Pancreas (tissue), 10 donors: ENCODE measurements around the gene CAMSAP1. TPM values are rescaled to one million over a fixed set of nuclear protein-coding genes. Genes with fewer than 3 reads are reported as not detected.

Experiments
- ATAC-seq, 4 donors: fragments of 200-7000 bp; cut with Tn5 transposase; one replicate each; pipeline versions ENCODE4 v1.8.0 to v1.9.1; 2020; ENCODE audit warnings: mild to moderate bottlenecking in 4 of 4, moderate library complexity in 4 of 4
- DNase-seq, 6 donors: peaks; one replicate each; pipeline ENCODE4 v3.0.0-alpha.2; 2020
- FAIRE-seq: peaks from 2 replicates; lab custom pipeline; 2012; peaks lifted over from hg19 to GRCh38; lab: Jason Lieb, UNC
- H3K27ac ChIP-seq, 4 donors: fragments of 200-600 bp; sonication (generic); 1 replicate in 3 of 4; 2 replicates in 1 of 4; pipeline versions ENCODE4 v1.5.0 to v1.8.0; 2020
- H3K27me3 ChIP-seq, 4 donors: fragments of 200-600 bp; one replicate each; pipeline ENCODE4 v1.8.0; 2021
- H3K36me3 ChIP-seq, 3 donors: fragments of 200-600 bp; sonication (generic) in 1 of 3; one replicate each; pipeline versions ENCODE4 v1.5.0 to v1.8.0; 2020 to 2021
- H3K4me1 ChIP-seq, 3 donors: fragments of 200-600 bp; one replicate each; pipeline ENCODE4 v1.8.0; 2021
- H3K4me3 ChIP-seq, 4 donors: fragments of 200-600 bp; sonication (generic) in 2 of 4; one replicate each; pipeline versions ENCODE4 v1.5.0 to v1.8.0; 2020 to 2021
- H3K9me3 ChIP-seq, 4 donors: fragments of 200-600 bp; one replicate each; pipeline ENCODE4 v1.8.0; 2021
- CTCF ChIP-seq, 4 donors: fragments of 200-600 bp; sonication (generic) in 3 of 4; IDR thresholded peaks; one replicate each; pipeline versions ENCODE4 v1.5.0 to v1.8.0; 2021; ENCODE audit warnings: antibody characterized with exemption in 4 of 4
- WGBS, 2 donors: extraction: QIAGEN DNeasy Blood & Tissue Kit; methylation state at CpG; one replicate each; pipeline ENCODE4 v1.1.7; 2013; 5-methylcytosine and 5-hydroxymethylcytosine counted together
- intact Hi-C, 3 donors: fragments of 100-400 bp; cut with DNase I; formaldehyde crosslinking; loops; one replicate each; pipeline versions ENCODE4 v1.11.1 to v1.14.2; 2022
- polyA plus RNA-seq, 2 donors: library from polyadenylated mRNA; stranded (reverse); fragments of 200-250 nt; gene quantifications; one replicate each; pipeline ENCODE4 v1.2.3, GENCODE V29; 2013
- total RNA-seq, 6 donors: library from RNA; stranded (reverse); fragmentation: NEBNext Ultra II Directional in 4 of 6; extraction: Animal tissue kit (Norgen Biotek cat#: 25700) in 4 of 6; gene quantifications; one replicate each; pipeline versions ENCODE4 v1.2.1 to v1.2.4, GENCODE V29; 2021 to 2023
- donor health status: healthy with polysubstance abuse.
- donor health status: DM: no; HTN: no; CAD: no; lungs with moderate emphysema.
- donor health status: DM: no; HTN: no; CAD: no.
- donor health status: control.
- donor health status: control.
- donor health status: Bipolar disorder and iron deficiency.
- donor health status: DM: yes; HTN: yes; CAD: no.
- donor health status: DM: no; HTN: no; CAD: no.
- donor health status: DM: no; HTN: no; CAD: no.
- donor health status: DM: yes; HTN: yes; CAD: no.

CAMSAP1 gene
- total and polyA plus RNA-seq, 8 donors, result 3.8 to 20.1 (median 12.7) TPM

DNA sequence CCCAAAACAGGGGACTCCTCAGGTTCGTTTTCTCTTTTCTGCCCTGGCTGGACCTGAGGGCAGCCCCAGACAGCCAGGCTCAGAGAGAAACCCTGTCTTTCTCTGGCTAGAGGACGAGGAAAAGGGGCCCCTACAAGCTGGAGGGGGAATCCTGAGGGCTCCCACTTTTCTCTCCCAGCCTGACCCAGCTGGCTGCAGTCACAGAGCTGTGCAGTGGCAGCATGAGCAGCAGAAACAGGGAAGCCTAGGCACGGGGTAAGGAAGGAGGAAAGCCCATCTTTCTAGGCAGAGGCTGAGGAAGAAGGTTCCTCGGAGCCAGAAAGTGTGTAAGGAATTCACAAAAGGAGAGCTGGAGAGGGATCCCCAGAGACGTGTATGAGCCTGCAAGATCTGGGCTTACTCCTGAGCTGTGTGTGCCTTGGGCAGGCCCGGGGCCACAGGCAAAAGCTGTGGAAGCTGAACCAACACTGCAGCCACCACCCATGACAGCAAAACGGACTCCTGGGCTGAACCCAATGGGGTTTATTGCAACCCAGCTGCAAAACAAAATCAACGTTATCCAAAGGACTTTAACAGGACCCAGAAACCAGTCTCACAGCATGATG is 16.2 kb downstream of the CAMSAP1 start:
- H3K27ac ChIP-seq, result no peak overlapping the region
- DNase-seq, result no peak
- WGBS, 2 donors, result 81 to 87% methylated on average over 8 of the region's 8 CpGs
- no peaks in the 10 kb centered on the region for H3K36me3 ChIP-seq
- FAIRE-seq, result no peak
- H3K27me3 ChIP-seq, result no peaks in the 10 kb centered on the region
- no peak overlapping the region for H3K4me3 ChIP-seq
- H3K9me3 ChIP-seq, result no peaks in the 10 kb centered on the region
- intact Hi-C loops, result no loop called here
- TF ChIP-seq CTCF (IDR thresholded peaks at IDR 0.05), result no peak
- no peak for ATAC-seq
- H3K4me1 ChIP-seq, result peaks cover 0 to 11% (median 0%) of the 10 kb centered on the region in 3 donors

- WGBS, 2 donors, result 86% methylated on average over 18 of the region's 18 CpGs
- no peak for TF ChIP-seq CTCF (IDR thresholded peaks at IDR 0.05)
- ATAC-seq (no peak), DNase-seq (no peak), FAIRE-seq (no peak)
- Histone ChIP-seq H3K36me3 (no peaks in the 10 kb centered on the region), H3K9me3 (no peaks in the 10 kb centered on the region), H3K4me1 (peaks cover 0 to 11% (median 0%) of the 10 kb centered on the region in 3 donors), H3K4me3 (no peak overlapping the region), H3K27ac (no peak overlapping the region), H3K27me3 (no peaks in the 10 kb centered on the region)
- intact Hi-C loops, result no loop called here
Observed at GRCh38 chr9:135890190-135891026, 16.9 kb downstream of the CAMSAP1 start.

DNA sequence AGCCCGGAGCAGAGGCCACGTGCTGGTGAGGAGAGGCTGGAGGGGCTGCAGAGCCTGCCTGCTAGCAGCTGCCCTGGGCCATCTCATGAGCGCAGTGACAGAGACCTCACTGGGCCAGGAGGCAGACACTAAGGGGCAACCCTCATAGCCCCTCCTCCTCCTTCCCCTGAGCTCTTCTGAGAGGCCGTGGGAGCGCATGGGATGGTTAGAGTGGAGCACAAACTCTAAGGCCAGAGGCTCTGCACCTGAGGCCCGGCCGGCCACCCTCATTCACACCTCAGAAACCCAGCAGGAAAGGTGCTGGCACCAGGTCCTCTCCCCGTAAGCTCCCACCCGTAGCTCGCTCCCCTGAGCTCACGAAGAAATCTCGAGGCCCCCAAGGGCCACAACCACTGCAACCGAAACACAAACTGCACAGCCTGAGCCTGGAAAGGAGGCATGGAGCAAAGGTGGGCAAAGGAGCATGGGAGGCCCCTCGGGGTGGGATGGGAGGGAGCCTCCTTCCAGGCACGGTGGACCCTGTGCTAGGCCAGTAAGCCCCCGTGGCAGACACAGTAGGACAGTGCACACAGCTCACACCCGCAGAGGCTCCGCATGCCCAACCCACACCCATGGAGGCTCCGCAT is 17.7 kb downstream of the CAMSAP1 start:
- intact Hi-C loops, result no loop called here
- FAIRE-seq, result no peak
- no peak overlapping the region for H3K27ac ChIP-seq
- no peak for DNase-seq
- H3K36me3 ChIP-seq, result no peaks in the 10 kb centered on the region
- H3K4me3 ChIP-seq, result no peak overlapping the region
- 89 to 94% methylated on average over 19 of the region's 19 CpGs for WGBS, 2 donors
- H3K9me3 ChIP-seq, result no peaks in the 10 kb centered on the region
- peaks cover 0 to 11% (median 0%) of the 10 kb centered on the region in 3 donors for H3K4me1 ChIP-seq
- TF ChIP-seq CTCF (IDR thresholded peaks at IDR 0.05), result no peak
- no peak for ATAC-seq
- no peaks in the 10 kb centered on the region for H3K27me3 ChIP-seq

GRCh38 chr9:135888766-135889394 is 18.5 kb downstream of the CAMSAP1 start:
- no peaks in the 10 kb centered on the region for H3K27me3 ChIP-seq
- no peak for FAIRE-seq
- intact Hi-C loops, result no loop called here
- DNase-seq, result no peak
- H3K4me1 ChIP-seq, result peaks cover 0 to 11% (median 0%) of the 10 kb centered on the region in 3 donors
- no peak for ATAC-seq
- WGBS, 2 donors, result 82 to 83% methylated on average over 13 of the region's 13 CpGs
- no peak overlapping the region for H3K27ac ChIP-seq
- no peaks in the 10 kb centered on the region for H3K36me3 ChIP-seq
- no peaks in the 10 kb centered on the region for H3K9me3 ChIP-seq
- H3K4me3 ChIP-seq, result no peak overlapping the region
- TF ChIP-seq CTCF (IDR thresholded peaks at IDR 0.05), result no peak
